Measurements from ENCODE around the gene CACNG4.

The CACNG4 gene

GRCh38 chr17:67015001-67015400, 50.5 kb downstream of the CACNG4 start:
- no peak overlapping the region for H3K27ac ChIP-seq (ENCODE audit: low read length)
- H3K36me3 ChIP-seq (ENCODE audit: insufficient read depth, low read length) = no peaks in the 10 kb centered on the region
- TF ChIP-seq CTCF (IDR thresholded peaks at IDR 0.05; ENCODE audit: borderline replicate concordance, extremely low read depth, low read length, poor library complexity, severe bottlenecking) (no peak), EZH2 (IDR thresholded peaks at IDR 0.05; ENCODE audit: borderline replicate concordance, low read depth, low read length, severe bottlenecking) (no peak)
- H3K4me2 ChIP-seq (ENCODE audit: insufficient read depth, low read length) = no peak overlapping the region
- no peaks in the 10 kb centered on the region for H3K4me1 ChIP-seq (ENCODE audit: insufficient read depth, low read length)
- no peak overlapping the region for H3K9ac ChIP-seq (ENCODE audit: low read depth, low read length)
- H3K27me3 ChIP-seq (ENCODE audit: insufficient read depth, low read length, poor library complexity) = peaks cover 7% of the 10 kb centered on the region
- no peak overlapping the region for H2AFZ ChIP-seq (ENCODE audit: low read depth, low read length)
- no peaks in the 10 kb centered on the region for H3K9me3 ChIP-seq (ENCODE audit: insufficient read depth, low read length, severe bottlenecking)
- no peak overlapping the region for H3K4me3 ChIP-seq (ENCODE audit: low read depth in 1 of 2, low read length in 2 of 2)
- no peaks in the 10 kb centered on the region for H3K79me2 ChIP-seq (ENCODE audit: insufficient read depth, low read length)
- no peak for DNase-seq
- no peaks in the 10 kb centered on the region for H4K20me1 ChIP-seq (ENCODE audit: insufficient read depth, low read length)
- ATAC-seq (ENCODE audit: insufficient read depth, low read depth) = no peak

- Histone ChIP-seq H3K4me3 (ENCODE audit: low read depth in 1 of 2, low read length in 2 of 2) (no peak overlapping the region), H3K79me2 (ENCODE audit: insufficient read depth, low read length) (no peaks in the 10 kb centered on the region), H2AFZ (ENCODE audit: low read depth, low read length) (no peak overlapping the region), H4K20me1 (ENCODE audit: insufficient read depth, low read length) (no peaks in the 10 kb centered on the region), H3K4me1 (ENCODE audit: insufficient read depth, low read length) (no peaks in the 10 kb centered on the region), H3K36me3 (ENCODE audit: insufficient read depth, low read length) (no peaks in the 10 kb centered on the region), H3K27me3 (ENCODE audit: insufficient read depth, low read length, poor library complexity) (no peaks in the 10 kb centered on the region), H3K4me2 (ENCODE audit: insufficient read depth, low read length) (no peak overlapping the region), H3K27ac (ENCODE audit: low read length) (no peak overlapping the region), H3K9me3 (ENCODE audit: insufficient read depth, low read length, severe bottlenecking) (no peaks in the 10 kb centered on the region), H3K9ac (ENCODE audit: low read depth, low read length) (no peak overlapping the region)
- no peak for ATAC-seq (ENCODE audit: insufficient read depth, low read depth)
- TF ChIP-seq CTCF (IDR thresholded peaks at IDR 0.05; ENCODE audit: borderline replicate concordance, extremely low read depth, low read length, poor library complexity, severe bottlenecking) (no peak), EZH2 (IDR thresholded peaks at IDR 0.05; ENCODE audit: borderline replicate concordance, low read depth, low read length, severe bottlenecking) (no peak)
- DNase-seq = no peak
Measured at GRCh38 chr17:67016039-67016762, 51.7 kb downstream of the CACNG4 start.

GRCh38 chr17:67017910-67018309, 53.4 kb downstream of the CACNG4 start:
- no peak for ATAC-seq (ENCODE audit: insufficient read depth, low read depth)
- Histone ChIP-seq H3K27me3 (ENCODE audit: insufficient read depth, low read length, poor library complexity) (no peaks in the 10 kb centered on the region), H3K79me2 (ENCODE audit: insufficient read depth, low read length) (no peaks in the 10 kb centered on the region), H3K4me3 (ENCODE audit: low read depth in 1 of 2, low read length in 2 of 2) (no peak overlapping the region), H3K36me3 (ENCODE audit: insufficient read depth, low read length) (no peaks in the 10 kb centered on the region), H2AFZ (ENCODE audit: low read depth, low read length) (no peak overlapping the region), H3K27ac (ENCODE audit: low read length) (no peak overlapping the region), H3K9me3 (ENCODE audit: insufficient read depth, low read length, severe bottlenecking) (no peaks in the 10 kb centered on the region), H3K9ac (ENCODE audit: low read depth, low read length) (no peak overlapping the region), H3K4me2 (ENCODE audit: insufficient read depth, low read length) (no peak overlapping the region), H4K20me1 (ENCODE audit: insufficient read depth, low read length) (no peaks in the 10 kb centered on the region), H3K4me1 (ENCODE audit: insufficient read depth, low read length) (no peaks in the 10 kb centered on the region)
- DNase-seq = no peak
- TF ChIP-seq CTCF (IDR thresholded peaks at IDR 0.05; ENCODE audit: borderline replicate concordance, extremely low read depth, low read length, poor library complexity, severe bottlenecking) (no peak), EZH2 (IDR thresholded peaks at IDR 0.05; ENCODE audit: borderline replicate concordance, low read depth, low read length, severe bottlenecking) (no peak)

All from DND-41 (cell line).